Breast epithelium (tissue), 3 donors: ENCODE data around the gene DNAJB13.

Source experiments
- POLR2AphosphoS5 ChIP-seq, 3 donors: sonication (generic); formaldehyde crosslinking; IDR thresholded peaks; one replicate each; pipeline ENCODE4 v1.6.1; 2017; ENCODE audit warnings: antibody characterized with exemption in 3 of 3
- TF ChIP-seq, protein P1 (sequence below), 3 donors: fragments of 450-650 bp; IDR thresholded peaks; one replicate each; pipeline ENCODE4 v1.5.1; 2016 to 2017; ENCODE audit warnings: antibody characterized with exemption in 3 of 3, mild to moderate bottlenecking in 3 of 3, moderate library complexity in 3 of 3

DNA sequence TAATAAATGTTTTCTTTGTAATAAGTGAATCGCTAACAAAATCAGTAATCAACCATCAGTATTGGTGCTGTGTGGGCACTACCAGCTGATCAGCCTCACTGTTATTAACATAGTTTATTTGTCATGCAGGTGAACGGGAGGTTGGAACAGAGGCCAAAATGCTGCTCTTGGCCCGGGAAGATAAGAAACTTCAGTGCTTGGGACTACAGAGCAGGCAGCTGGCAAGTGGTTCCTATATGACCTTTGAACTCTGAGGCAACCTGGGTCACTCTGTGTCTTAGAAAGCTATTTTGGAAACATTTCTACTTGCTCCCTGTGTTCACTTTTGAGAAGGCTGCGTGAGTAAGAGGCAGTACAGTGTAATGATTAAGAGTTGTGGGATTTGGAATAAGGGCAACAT lies 36.5 kb upstream of the DNAJB13 start:
- TF ChIP-seq, protein P1, sequence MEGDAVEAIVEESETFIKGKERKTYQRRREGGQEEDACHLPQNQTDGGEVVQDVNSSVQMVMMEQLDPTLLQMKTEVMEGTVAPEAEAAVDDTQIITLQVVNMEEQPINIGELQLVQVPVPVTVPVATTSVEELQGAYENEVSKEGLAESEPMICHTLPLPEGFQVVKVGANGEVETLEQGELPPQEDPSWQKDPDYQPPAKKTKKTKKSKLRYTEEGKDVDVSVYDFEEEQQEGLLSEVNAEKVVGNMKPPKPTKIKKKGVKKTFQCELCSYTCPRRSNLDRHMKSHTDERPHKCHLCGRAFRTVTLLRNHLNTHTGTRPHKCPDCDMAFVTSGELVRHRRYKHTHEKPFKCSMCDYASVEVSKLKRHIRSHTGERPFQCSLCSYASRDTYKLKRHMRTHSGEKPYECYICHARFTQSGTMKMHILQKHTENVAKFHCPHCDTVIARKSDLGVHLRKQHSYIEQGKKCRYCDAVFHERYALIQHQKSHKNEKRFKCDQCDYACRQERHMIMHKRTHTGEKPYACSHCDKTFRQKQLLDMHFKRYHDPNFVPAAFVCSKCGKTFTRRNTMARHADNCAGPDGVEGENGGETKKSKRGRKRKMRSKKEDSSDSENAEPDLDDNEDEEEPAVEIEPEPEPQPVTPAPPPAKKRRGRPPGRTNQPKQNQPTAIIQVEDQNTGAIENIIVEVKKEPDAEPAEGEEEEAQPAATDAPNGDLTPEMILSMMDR (IDR thresholded peaks at IDR 0.05), result no peak
- no peak for TF ChIP-seq POLR2AphosphoS5 (IDR thresholded peaks at IDR 0.05)
